Left lung (tissue), 10 donors: ENCODE data around the gene QSER1. TPM values are rescaled to one million over a fixed set of nuclear protein-coding genes. Genes with fewer than 3 reads are reported as not detected.
"Not testable (repeated sequence)": the region's sequence is repeated elsewhere in the genome, so short reads cannot be mapped to it uniquely, and the experiment has no call there.

Experiments
- ATAC-seq: fragments of 200-7000 bp; cut with Tn5 transposase; one replicate; pipeline ENCODE4 v1.9.1; 2020; ENCODE audit warnings: moderate library complexity
- DNase-seq, 4 donors: peaks; one replicate each; pipeline ENCODE4 v3.0.0-alpha.2; 2013 to 2020
- H3K27ac ChIP-seq, 2 donors: fragments of 200-600 bp; sonication (generic) in 1 of 2; one replicate each; pipeline versions ENCODE4 v1.5.0 to v1.8.0; 2020 to 2021
- H3K27me3 ChIP-seq, 2 donors: fragments of 200-600 bp; sonication (generic) in 1 of 2; one replicate each; pipeline versions ENCODE4 v1.5.0 to v1.8.0; 2020 to 2021
- H3K36me3 ChIP-seq, 2 donors: fragments of 200-600 bp; sonication (generic) in 1 of 2; one replicate each; pipeline versions ENCODE4 v1.5.0 to v1.8.0; 2020 to 2021
- H3K4me1 ChIP-seq, 2 donors: fragments of 200-600 bp; one replicate each; pipeline ENCODE4 v1.8.0; 2021
- H3K4me3 ChIP-seq, 2 donors: fragments of 200-600 bp; sonication (generic) in 1 of 2; one replicate each; pipeline versions ENCODE4 v1.5.0 to v1.8.0; 2020 to 2021; ENCODE audit warnings: mild to moderate bottlenecking in 1 of 2
- H3K9me3 ChIP-seq, 2 donors: fragments of 200-600 bp; sonication (generic) in 1 of 2; one replicate each; pipeline versions ENCODE4 v1.5.0 to v1.8.0; 2020 to 2021
- intact Hi-C, 2 donors: fragments of 100-400 bp; cut with DNase I; formaldehyde crosslinking; loops; one replicate each; pipeline versions ENCODE4 v1.11.2 to v1.14.2; 2022
- polyA plus RNA-seq, 6 donors: library from polyadenylated mRNA; unstranded; fragments of 120-200 nt; gene quantifications; one replicate each; pipeline ENCODE4 v1.2.1, GENCODE V29; 2013; ENCODE audit not compliant: insufficient read length in 6 of 6
- total RNA-seq, 2 donors: library from RNA; stranded (reverse); fragmentation: NEBNext Ultra II Directional; extraction: Animal tissue kit (Norgen Biotek cat#: 25700); gene quantifications; one replicate each; pipeline ENCODE4 v1.2.1, GENCODE V29; 2021
- TF ChIP-seq, protein P1 (sequence below), 2 donors: fragments of 200-600 bp; sonication (generic) in 1 of 2; IDR thresholded peaks; one replicate each; pipeline versions ENCODE4 v1.5.0 to v1.8.0; 2021; ENCODE audit warnings: antibody characterized with exemption in 2 of 2
- donor health status: DM: no; HTN: yes; CAD: no.
- donor health status: DM: no; HTN: no; CAD: no.

QSER1 gene
- total and polyA plus RNA-seq, 8 donors, result 23.4 to 47.4 (median 41.0) TPM

DNA sequence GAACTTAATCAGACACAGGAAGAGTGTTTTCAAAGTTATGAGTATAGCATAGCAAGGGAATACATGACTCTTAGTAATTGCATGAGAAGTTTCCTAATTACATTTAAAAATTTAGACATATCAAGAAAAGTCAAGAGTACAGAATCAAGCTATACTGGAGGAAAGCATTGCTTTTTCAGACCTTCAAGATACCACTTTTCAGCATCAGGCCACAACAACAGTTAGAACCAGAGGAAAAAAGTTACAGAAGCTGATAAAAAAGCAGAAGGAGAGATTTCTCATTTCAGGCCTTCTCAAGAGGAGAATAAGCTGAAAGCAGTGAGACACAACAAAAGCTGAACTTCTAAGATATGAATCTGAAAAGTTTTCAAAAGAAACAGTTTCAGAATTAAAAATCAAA is 28.1 kb upstream of the QSER1 start:
- Histone ChIP-seq H3K4me1 (no peaks in the 10 kb centered on the region), H3K27ac (no peak overlapping the region), H3K27me3 (no peaks in the 10 kb centered on the region), H3K4me3 (no peak overlapping the region), H3K9me3 (peaks cover 0 to 3% of the 10 kb centered on the region in 2 donors), H3K36me3 (no peaks in the 10 kb centered on the region)
- TF ChIP-seq, protein P1, sequence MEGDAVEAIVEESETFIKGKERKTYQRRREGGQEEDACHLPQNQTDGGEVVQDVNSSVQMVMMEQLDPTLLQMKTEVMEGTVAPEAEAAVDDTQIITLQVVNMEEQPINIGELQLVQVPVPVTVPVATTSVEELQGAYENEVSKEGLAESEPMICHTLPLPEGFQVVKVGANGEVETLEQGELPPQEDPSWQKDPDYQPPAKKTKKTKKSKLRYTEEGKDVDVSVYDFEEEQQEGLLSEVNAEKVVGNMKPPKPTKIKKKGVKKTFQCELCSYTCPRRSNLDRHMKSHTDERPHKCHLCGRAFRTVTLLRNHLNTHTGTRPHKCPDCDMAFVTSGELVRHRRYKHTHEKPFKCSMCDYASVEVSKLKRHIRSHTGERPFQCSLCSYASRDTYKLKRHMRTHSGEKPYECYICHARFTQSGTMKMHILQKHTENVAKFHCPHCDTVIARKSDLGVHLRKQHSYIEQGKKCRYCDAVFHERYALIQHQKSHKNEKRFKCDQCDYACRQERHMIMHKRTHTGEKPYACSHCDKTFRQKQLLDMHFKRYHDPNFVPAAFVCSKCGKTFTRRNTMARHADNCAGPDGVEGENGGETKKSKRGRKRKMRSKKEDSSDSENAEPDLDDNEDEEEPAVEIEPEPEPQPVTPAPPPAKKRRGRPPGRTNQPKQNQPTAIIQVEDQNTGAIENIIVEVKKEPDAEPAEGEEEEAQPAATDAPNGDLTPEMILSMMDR (IDR thresholded peaks at IDR 0.05), result no peak
- DNase-seq (no peak), ATAC-seq (no peak)
- intact Hi-C loops, result no loop called here

GRCh38 chr11:32868752-32869151 is 23.9 kb upstream of the QSER1 start:
- H3K36me3 ChIP-seq, intact Hi-C loops, ATAC-seq, H3K4me1 ChIP-seq, H3K9me3 ChIP-seq, H3K27ac ChIP-seq, H3K4me3 ChIP-seq, DNase-seq, H3K27me3 ChIP-seq: not testable (repeated sequence)

DNA sequence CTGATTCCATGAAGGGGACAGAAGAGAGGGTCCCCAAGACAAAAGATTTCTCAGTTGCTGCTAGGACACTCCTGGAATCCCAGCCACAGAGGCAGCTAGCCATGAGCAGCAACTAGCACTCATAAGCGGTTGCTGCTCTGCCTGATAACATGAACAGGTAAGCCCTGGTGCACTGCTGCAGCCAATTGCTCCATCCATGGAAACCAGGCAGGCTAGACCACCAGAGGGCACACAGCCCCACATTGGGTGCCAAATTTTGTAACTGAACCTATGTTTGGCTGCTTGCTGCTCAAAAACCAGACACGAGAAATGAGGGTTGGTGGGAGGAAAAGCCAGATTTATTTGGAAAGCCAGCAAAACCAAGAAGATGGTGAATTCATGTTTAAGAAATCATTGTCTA is 21.9 kb upstream of the QSER1 start:
- ATAC-seq, result no peak
- H3K4me1 ChIP-seq, result no peaks in the 10 kb centered on the region
- peaks cover 0 to 3% of the 10 kb centered on the region in 2 donors for H3K9me3 ChIP-seq
- no peak overlapping the region for H3K27ac ChIP-seq
- peak in 1 of 4 donors; percentile 12 for DNase-seq
- H3K27me3 ChIP-seq, result no peaks in the 10 kb centered on the region
- H3K4me3 ChIP-seq, result no peak overlapping the region
- intact Hi-C loops, result no loop called here
- H3K36me3 ChIP-seq, result no peaks in the 10 kb centered on the region
- TF ChIP-seq, protein P1 (IDR thresholded peaks at IDR 0.05), result no peak

- Histone ChIP-seq H3K9me3 (no peaks in the 10 kb centered on the region), H3K27ac (no peak overlapping the region), H3K27me3 (no peaks in the 10 kb centered on the region), H3K36me3 (no peaks in the 10 kb centered on the region), H3K4me3 (no peak overlapping the region), H3K4me1 (no peaks in the 10 kb centered on the region)
- ATAC-seq (no peak), DNase-seq (no peak)
- intact Hi-C loops, result no loop called here
- TF ChIP-seq, protein P1 (IDR thresholded peaks at IDR 0.05), result no peak
Measured at GRCh38 chr11:32874132-32874531, 18.5 kb upstream of the QSER1 start.

GRCh38 chr11:32881286-32881685 is 11.3 kb upstream of the QSER1 start:
- DNase-seq, result no peak
- intact Hi-C loops, result no loop called here
- ATAC-seq, result no peak
- Histone ChIP-seq H3K27me3 (no peaks in the 10 kb centered on the region), H3K36me3 (no peaks in the 10 kb centered on the region), H3K4me1 (no peaks in the 10 kb centered on the region), H3K27ac (no peak overlapping the region), H3K4me3 (no peak overlapping the region), H3K9me3 (no peaks in the 10 kb centered on the region)
- TF ChIP-seq, protein P1 (IDR thresholded peaks at IDR 0.05), result no peak

DNA sequence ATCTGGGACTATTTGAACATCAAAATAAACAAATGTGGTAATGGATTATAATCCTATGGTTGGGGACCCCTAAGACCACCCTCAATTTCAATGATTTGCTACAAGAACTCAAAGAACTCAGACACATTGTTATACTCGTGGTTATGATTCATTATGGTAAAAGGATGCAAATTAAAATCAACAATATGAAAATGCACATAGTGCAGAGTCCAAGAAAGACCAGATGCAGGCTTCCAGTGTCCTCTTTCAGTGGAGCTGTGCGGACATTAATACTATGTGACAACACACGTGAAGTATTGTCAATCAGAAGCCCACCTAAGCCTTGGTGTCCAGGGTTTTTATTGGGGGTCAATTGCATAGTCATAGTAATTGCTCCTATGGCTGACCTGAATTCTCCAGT is 9.2 kb upstream of the QSER1 start:
- Histone ChIP-seq H3K9me3 (peaks cover 0 to 4% of the 10 kb centered on the region in 2 donors), H3K4me3 (no peak overlapping the region), H3K36me3 (no peaks in the 10 kb centered on the region), H3K27me3 (no peaks in the 10 kb centered on the region), H3K27ac (no peak overlapping the region), H3K4me1 (no peaks in the 10 kb centered on the region)
- intact Hi-C loops, result no loop called here
- DNase-seq (no peak), ATAC-seq (no peak)
- TF ChIP-seq, protein P1 (IDR thresholded peaks at IDR 0.05), result no peak
